NCI-H2171 (cell line): Measurements from ENCODE around the gene TXNRD2.

Source experiments
- DNase-seq: peaks from one replicate; lab custom pipeline; 2025; lab: John Stamatoyannopoulos, UW

Gene TXNRD2

DNA sequence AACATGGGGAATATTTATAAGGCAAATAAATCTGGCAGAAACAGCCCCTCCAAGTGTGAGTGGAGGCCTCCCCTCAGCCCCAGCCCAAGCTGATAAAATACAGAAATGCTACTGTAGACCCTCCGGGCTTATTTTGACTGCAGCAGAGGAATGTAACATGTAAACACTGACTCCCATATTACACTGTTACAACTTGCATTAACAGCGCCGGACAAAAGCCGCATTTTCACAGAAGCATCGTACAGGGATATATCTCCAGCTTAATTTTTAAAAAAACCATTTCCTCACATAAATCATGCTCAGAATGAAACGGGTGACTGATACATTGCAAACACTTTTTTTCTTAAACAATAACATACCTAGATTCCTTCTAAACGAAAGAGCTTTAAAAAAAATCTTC, 36.7 kb downstream of the TXNRD2 start:
- no peak for DNase-seq

DNA sequence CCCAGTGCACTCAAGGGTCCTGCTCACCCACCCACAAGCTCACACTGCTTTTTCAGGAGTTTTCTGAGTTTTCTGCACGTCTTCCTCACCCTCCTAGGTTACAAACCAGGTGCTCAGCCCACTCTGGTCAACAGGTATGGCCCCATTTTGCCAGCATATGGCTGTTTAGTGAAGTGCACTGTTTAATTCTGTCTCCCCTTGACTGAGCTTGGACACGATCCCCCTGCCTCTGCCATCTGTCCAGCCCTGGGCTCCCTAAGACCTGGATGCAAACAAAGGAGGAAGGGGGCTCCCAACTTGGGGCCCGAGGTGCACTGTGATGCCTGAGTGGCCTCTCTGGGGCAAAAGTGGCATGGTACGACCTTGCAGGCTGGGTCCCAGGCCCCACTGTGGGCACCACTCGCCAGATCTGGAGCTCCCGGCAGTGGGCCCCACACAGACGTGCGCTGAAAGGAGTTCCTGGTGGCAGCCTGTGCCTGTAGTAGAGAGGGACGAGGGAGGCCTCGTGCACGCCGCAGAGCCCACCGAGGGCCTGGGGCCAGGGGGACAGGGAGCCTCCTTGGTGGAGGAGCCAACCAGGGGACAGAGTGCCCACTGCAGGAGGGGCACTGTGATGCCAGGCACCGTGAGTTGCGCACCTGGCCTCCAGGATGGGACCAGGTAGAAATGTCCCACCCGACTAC, 37.3 kb downstream of the TXNRD2 start:
- no peak for DNase-seq

DNA sequence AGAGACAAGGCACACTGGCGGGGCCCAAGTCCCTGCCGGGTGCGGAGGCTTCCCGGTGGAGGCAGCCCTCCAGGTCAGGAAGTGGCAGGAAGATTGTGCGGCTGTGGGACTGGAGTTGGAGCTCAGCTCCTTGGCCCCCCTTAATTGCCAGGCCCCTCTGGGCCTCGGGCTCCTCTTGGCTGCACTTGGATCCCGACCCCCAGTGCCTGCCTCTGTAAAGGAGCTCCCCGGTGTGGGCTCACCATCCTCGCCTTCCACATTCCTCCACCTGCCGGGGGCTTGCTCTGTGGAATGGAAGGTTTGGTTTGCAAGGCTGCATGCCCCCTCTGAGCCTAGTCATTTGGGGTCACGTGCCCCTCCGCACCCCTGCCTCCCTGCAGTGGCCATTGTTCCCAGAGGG, 38.1 kb downstream of the TXNRD2 start:
- DNase-seq, result no peak

DNA sequence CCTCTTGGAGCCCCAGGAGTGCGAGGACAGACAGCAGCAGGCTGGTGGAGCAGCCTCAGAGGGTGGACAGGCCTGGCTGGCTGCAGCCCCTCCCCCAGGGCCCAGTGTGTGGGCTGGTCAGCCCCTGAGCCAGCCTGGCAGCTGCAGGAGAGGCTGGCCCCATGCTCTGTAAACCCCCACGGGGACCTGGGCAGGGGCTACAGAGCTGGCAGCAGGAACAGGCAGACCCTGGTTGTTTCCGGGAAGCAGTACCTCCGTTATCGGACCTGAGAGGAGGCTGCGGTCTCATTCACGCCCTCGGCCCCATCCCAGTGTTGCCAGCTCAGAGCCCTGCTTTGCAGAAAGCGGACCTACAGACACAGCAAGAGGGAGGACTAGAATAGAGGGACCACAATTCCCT, 38.6 kb downstream of the TXNRD2 start:
- DNase-seq, result no peak

DNA sequence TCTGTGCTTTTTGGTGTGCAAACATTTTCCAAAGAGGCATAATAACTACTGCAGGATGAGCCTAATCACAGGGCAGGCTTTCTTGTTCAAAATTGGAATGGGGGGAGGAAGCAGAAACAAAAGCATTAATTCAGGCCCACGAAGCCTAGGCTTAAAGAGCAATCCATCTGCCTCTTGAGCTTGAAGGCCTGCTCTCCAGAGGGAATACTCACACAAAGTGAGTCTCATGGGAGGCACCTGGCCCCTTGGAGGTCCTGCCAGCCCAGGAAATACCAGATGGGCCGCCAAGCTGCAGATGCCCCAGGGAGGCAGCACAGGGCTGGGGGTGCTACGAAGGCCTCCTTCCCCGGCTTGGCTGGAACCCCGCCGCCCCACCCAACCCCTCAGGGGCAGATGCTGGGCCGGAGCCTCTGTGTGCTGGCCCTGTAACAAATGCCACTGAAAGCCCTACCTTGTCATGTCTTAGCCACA, 39.3 kb downstream of the TXNRD2 start:
- DNase-seq, result peak; percentile 97

DNA sequence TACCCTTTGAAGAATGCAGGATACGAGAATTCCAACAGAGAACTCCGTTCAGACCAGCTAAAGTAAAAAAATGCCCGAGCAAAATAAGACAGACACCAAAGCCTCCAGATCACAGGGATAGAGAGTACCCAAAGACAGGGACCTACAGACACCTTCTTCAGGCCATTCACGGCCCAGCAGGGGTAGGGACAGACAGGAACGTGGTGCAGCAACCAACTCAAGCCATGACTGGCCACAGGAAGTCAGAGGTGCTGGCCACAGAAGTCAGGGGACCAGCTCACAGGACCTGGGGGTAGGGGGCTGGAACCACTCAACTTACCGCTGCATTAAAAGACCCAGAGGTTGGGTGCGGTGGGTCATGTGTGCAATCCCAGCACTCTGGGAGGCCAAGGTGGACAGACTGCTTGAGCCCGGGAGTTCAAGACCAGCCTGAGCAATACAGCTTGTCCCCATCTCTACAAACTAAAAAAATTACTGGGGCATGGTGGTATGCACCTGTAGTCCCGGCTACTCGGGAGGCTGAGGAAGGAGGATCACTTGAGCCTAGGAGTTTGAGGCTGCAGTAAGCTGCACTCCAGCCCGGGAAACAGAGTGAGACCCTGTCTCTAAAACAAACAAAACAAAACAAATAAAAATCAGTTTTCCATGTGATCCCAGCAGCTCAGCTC, 39.9 kb downstream of the TXNRD2 start:
- DNase-seq, result no peak

DNA sequence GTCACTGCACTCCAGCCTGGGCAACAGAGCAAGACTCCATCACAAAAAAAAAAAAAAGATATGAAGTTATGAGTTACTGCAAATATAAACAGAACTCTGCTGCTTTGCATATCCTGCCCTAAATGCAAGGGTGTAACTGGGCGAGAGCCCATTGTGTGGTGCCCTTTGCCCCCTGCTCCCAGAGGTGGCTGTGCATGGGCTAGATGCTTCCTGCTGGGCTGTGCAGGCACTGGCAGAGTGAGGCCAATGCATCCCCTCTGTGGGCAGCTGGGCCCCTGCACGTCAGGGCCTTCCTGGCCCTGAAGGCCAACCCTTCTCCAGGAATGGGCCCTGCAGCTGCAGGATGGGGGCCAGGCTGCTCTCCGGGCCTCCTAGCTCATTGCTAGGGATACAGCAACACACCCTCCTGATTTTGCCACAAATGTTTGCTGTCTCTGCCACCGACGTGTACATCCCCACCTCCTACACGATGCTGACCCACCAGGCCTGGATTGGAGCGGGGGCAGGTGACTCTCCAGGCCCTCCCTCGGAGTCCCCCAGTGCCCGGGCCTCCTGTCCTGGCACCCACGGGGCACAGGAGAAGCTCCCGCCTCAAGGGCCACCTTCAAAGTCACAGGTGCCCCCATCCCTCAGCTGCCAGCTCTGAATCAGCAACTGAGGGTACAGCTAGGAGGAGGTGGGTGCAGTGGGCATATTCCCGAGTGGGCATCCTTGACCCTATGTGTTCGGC, 40.7 kb downstream of the TXNRD2 start:
- DNase-seq, result no peak

DNA sequence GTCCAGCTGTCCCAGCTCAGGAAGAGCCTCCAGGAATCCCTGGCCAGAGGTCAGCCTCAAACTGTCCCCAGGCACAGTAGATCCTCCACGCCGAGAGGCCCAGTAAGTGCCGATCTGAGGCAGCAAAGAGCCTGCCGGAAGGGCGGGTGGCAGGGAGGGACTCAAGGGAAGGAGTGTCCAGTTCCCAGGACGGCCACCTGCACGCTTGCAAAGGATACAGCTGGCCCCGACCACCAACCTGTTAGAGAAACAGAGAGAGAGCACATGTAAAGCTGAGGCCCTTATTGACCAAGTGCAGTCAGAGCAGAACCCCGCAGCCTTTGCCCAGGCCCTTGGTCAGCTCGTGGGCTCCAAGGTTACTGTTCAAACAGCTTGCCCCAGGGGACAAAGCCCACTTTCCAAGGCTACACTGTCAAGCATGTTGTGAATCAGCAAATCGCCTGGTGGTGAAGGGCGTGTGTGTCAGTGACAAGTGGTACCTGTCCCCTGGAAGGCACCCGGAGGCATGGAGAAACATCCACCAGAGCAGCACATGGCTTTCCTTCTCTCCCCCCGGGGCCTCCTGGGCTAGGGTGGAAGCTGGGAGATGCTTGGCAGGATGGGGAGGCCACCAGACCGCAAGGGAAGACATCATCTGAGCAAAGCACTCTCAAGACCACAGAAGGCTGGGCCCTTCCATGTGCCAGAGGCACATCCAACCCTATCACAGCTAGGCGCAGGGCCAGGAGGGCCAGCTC, 42.6 kb downstream of the TXNRD2 start:
- DNase-seq, result no peak

DNA sequence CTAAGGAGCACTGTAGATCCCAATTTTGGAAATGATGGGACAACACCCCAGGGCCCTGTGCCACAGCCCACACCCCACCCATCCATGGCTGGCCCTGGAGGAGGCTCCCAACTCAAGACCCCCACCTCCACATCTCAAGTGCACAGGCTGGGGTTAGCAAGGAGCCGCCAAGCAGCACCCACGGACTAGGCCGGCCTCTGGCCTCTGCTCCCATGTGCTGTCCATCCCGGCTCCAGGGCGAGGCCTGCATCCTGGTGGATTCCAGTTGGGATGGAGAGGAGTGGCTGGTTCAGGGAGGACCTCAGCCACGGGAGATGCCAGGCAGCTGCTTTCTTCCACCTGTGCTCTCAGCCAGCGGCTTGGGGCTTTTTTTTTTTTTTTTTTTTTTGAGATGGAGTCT, 43.5 kb downstream of the TXNRD2 start:
- DNase-seq, result peak; percentile 13

DNA sequence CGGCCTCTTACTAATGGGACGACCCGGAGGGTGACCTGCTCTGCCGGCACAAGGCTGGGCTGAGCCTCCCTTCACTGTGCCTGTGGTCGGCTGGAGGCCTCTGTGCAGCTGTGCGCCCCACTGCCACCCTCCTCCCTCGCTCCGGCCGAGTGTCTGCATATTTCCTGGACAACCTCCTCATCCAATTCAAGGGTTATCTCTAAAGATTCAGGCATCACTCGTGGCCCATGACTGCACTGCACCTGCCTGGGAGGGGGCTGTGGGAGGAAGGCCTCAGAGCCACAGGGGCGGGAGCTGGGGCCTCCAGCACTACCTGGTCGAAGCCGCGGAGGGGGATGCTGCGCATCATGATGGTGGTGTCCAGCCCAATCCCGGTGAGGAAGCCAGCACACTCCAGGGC, 43.9 kb downstream of the TXNRD2 start:
- no peak for DNase-seq

DNA sequence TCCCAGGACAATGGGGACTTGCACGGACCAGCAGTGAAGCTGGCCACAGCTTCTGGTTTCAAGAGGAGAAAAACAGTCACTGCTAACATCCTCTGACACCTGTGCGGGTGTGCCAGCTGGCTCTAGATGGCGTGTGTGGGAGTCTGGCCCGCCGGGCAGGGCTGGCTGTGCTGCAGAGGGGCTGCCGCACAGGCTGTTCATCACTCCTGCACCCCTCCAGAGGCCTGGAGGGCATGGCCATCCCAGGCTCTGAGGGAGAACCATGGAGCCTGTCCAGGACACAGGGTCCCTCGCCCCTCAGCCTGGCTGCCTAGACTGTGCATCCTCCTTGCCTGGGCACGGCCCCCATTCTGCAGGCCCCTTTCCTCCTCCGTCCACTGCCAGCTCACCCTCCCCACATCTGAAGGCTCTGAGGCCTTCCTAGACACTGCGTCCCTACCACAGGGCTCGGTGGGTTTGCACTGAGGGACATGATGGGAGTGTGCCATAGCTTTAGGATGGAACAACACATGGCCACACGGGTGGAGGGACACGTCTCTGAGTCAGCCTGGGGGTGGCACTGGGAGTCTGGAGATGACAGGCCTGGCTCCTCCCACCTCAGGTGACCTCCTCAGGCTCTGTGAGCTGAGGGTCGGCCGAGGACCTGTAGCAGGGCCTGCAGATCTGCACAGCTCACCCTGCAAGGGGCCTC, 44.8 kb downstream of the TXNRD2 start:
- peak; percentile 22 for DNase-seq

DNA sequence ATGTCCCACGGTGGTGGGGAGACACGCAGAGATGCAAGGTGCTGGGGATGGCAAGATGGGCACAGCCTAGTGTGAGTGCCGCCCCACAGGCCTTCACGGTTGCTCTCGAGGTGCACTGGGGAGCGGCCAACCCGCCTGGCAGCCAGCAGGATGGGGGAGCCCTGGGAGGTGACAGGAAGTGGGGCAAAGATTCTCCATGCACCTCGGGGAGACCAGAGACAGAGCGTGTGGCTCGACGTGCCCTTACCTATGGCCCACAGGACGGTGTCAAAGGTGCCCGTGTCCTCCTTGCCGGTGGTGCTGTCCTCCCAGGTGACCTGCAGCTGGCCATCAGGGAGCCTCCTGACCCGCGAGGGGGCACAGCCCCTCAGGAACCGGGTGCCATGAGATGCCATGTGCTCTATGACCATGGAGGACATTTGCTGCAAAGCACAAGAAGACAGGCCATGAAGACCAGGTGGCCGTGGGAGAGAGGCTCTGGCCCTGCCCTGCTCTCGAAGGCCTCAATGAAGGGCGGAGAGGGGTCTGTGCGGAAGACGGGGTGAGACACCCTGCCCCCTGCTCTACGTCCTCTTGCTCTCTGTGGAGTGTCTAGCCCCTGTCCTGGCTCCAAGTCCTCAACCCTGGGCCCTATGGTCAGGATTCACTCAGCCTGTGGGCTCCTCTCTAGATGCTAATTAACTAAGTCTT, 46.3 kb downstream of the TXNRD2 start:
- no peak for DNase-seq

DNA sequence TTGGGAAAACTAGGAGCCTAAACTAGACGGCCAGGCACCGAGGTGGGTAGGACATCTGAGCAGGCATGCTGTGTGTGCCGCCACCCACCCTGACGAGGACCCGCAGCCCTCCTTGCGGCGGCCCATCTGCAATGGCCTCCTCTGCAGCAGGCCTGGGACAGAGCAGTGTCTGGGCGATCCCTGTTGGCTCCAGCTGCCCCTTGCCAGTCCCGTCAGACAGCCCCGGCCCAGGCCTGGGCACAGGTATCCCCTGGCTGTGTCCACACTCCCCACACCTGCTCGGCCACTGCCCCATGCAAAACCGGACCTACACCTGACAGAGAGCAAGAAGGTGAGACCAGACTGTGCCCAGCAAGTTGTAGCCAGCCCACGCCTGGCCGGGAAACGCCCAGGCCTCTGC, 48.3 kb downstream of the TXNRD2 start:
- DNase-seq, result no peak

DNA sequence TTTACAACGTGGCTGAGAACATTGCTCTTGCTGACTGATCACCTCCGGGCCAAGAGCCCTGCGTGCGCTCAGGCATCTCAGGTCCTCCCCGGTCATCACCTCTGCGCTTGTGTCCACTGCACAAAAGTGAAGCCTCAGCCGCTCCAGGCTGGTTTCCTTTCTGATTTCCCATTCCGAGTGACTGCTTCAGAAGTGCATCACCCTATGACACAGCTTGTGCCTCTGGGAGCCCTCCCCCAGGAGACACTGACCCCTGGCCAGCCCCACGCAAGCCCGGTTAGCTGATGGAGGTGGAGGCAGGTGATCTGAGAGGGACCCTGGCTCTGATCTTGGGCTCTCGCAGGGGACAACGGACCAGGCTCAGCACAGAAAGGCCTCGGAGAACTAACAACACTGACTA, 48.7 kb downstream of the TXNRD2 start:
- no peak for DNase-seq

DNA sequence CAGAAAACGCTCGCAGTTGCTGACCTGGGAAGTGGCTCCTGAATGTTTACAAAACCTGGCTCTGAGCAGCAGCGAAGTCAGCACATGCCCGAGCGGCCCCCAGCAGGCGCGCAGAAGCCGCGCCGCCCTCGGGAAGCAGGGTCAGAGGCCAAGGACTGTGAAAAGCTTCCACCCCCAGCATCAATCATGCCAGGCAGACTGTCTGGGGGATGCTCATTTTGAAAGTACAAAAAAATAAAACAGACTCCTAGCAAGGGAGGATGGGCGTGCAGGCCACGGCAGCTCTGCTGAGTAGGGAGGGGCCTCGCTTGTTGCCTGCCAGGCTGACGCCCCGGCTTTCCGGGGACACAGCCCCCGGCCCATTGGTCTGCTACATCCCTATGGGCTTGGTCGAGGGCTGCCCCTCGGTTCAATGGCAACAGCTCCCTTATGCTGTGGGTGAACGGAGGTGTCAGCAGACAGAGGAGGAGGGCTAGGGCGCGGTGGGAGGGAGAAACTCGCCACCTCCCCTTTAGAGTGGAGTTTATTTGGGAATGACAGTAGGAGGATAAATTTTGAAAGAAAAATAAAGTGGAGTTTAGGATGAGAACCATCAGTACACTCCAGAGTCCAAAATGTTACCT, 49.2 kb downstream of the TXNRD2 start:
- peak; percentile 14 for DNase-seq

DNA sequence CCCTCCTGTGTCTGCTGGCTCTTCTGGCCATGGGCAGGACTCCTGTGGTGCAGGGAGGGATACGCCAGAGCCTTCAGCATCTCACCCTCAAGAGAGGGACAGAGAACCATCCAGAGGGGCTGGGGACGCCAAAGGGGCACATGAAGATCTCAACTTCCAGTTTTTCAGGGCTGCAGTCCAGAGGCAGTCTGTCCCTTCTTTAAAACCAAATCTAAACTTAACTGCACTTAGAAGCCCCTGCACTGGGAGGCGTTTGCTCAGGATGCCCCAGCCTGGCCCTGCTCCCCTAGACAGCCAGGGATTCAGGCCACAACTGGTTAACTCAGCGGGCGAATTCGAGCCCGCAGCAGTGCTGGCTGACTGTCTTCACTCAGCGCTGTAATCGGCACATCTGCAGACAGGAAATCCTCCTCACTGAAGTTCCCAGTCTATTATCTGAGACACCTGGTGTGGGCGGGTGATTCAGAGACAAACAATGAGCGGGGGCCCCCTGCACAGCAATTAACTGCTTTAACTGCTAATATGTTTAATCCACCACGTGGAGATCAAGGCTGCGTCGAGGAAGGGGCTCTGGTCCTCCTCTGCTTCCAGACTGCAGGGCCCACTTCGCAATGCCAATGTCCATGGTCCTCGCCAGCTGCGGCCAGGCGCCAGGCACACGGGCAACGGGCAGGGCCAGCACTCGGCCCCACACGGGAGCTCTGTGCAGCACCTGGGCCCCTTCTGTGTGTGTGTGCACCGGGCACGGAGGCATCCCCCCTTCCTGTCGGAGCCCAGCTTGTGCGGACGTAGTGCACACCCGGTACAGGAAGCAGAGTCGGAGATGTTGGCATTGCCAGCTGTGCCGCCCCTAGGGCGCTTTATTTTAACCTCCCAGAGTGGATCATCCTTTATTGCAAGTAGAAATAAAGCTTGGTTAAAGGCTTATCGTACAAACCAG, 50.0 kb downstream of the TXNRD2 start:
- peak; percentile 73 for DNase-seq

DNA sequence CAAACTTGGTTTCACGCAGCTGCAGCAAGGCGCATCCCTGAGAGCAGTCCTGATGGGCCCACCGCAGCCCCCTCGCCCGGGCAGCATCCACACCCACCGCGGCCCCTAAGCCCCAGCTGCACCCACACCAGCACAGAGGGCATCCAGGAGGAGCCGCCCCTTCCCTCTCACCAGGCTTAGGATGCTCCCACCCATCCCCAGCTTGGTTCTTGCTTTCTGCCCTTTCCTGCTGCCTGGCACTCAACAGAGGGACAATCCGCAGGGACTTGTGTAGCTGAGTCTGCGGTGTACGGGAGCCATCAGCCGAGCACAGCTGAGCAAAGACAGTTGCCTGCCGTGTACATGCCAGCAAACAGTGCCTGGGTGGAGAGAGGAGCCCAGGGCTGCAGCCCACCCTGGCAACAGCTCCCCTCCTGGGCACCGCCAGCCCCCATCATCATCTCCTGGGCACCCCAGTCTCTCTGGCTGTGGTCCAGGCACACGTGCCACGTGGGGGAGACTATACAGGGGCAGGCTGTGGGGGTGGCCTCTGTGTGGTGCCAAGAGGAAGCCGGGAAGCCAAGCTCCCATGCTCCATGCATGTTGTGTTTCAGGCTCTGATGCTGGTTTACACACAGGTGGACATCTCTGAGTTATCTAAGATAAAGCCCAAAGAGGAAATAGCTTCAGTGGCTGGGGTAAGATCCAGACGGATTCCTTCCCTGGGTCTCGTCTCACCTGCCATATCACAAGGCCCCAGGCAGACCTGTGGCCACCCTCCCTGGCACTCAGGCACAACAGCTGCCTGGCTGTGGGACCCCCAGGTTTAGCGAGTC, 50.9 kb downstream of the TXNRD2 start:
- DNase-seq, result no peak

DNA sequence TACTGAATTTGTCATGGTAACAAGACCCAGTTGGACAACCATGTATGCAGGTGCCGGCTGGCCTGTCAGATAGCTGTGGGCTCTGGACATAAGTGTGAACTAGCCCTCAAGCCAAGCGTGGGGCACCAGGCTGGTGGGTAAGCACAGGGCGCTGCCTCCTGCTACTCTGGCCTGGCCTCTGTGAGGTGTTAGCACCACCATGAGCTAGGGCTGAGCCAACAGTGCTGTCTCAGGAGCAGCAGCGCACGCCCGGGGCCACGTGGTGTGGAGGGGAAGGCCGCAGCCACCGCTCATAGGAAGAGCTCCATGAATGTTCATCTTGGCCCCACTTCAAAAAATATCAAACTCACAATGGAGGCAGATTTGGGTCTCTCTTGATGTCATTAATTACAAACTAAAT, 51.7 kb downstream of the TXNRD2 start:
- no peak for DNase-seq
